ENCODE results near the gene NFIB. TPM values are rescaled to one million over a fixed set of nuclear protein-coding genes. Genes with fewer than 3 reads are reported as not detected.

Gene NFIB
- total and polyA plus RNA-seq, 2 donors (not counting 3 experiments of a cell fraction or from before 2014, with no cell fraction given) = 26.4 to 174 TPM

DNA sequence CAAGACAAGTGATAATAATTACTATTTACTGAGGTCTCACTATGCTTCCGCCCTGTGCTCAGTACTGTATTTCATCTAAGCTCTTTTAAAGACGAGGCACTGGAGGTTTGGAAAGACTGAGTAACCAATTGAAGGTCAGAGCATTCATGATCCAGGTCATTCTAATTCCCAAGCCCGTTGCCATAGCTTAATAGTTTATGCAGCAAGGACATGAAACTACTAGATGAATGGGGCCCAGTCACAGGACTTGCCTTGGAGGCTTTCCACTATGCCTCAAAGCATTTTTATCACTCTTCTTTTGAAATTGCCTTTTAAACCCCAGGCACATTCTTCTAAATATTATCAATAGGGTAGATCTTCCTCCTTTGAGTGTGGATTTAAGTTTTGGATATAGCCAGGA, 17.2 kb upstream of the NFIB start:
- POLR2A ChIA-PET = no interaction called here
- dilution Hi-C loops (cut with MboI; ENCODE audit: extremely low pct_ligation_motif_present, low sequenced_read_pairs) = no loop called here

GRCh38 chr9:14327036-14327435, 13.1 kb upstream of the NFIB start:
- Histone ChIP-seq H3K4me3 (replicated peaks in 1 of 3; ENCODE audit: insufficient read depth in 1 of 3, low read depth in 1 of 3, low read length in 3 of 3) (no peak overlapping the region), H4K20me1 (replicated peaks; ENCODE audit: control insufficient read depth, extremely low read depth, insufficient read depth, low read length) (no peaks in the 10 kb centered on the region), H2AFZ (ENCODE audit: low read depth, low read length) (no peak overlapping the region), H3K9me1 (replicated peaks; ENCODE audit: control insufficient read depth, extremely low read depth, insufficient read depth, low read length) (no peaks in the 10 kb centered on the region), H3K4me2 (ENCODE audit: insufficient read depth, low read length) (peak overlapping the region; percentile 34), H3K9me3 (replicated peaks; ENCODE audit: control insufficient read depth, insufficient read depth, low read length) (no peaks in the 10 kb centered on the region), H3K27me3 (ENCODE audit: control insufficient read depth in 2 of 2, insufficient read depth in 2 of 2, low read length in 2 of 2) (no peaks in the 10 kb centered on the region), H3K9ac (replicated peaks; ENCODE audit: extremely low read depth, insufficient read depth, low read length) (no peak overlapping the region), H3K79me2 (ENCODE audit: control insufficient read depth, insufficient read depth, low read length) (no peaks in the 10 kb centered on the region), H3K27ac (ENCODE audit: insufficient read depth, low read depth, low read length) (no peak overlapping the region), H3K4me1 (ENCODE audit: control insufficient read depth, extremely low read depth, insufficient read depth, low read length) (peaks cover 20% of the 10 kb centered on the region), H3K36me3 (ENCODE audit: control insufficient read depth in 2 of 2, extremely low read depth in 1 of 2, insufficient read depth in 2 of 2, low read length in 2 of 2) (no peaks in the 10 kb centered on the region)
- intact Hi-C loops (cut with micrococcal nuclease) = no loop called here
- FAIRE-seq (no peak), DNase-seq (ENCODE audit: low read depth, low spot score) (no peak)
- BruUV-seq (replicated peaks) = no TSS peak
- TF ChIP-seq GATA2 (IDR thresholded peaks at IDR 0.05; ENCODE audit: insufficient read depth, insufficient read length, low read depth, low read length) (no peak), POLR2AphosphoS5 (IDR thresholded peaks at IDR 0.05; ENCODE audit: insufficient read depth, low read depth, low read length) (no peak), JUN (IDR thresholded peaks at IDR 0.05; ENCODE audit: borderline replicate concordance, insufficient read depth, insufficient read length, low read depth) (no peak), MYC (IDR thresholded peaks at IDR 0.05; ENCODE audit: low read depth, low read length) (no peak), POLR2A (IDR thresholded peaks at IDR 0.05; ENCODE audit: low read depth, low read length) (no peak), FOS (IDR thresholded peaks at IDR 0.05; ENCODE audit: borderline replicate concordance, insufficient read depth, low read length) (no peak), EZH2 (IDR thresholded peaks at IDR 0.05; ENCODE audit: borderline replicate concordance, low read depth, low read length, severe bottlenecking) (no peak)
- TF ChIP-seq, protein P1, sequence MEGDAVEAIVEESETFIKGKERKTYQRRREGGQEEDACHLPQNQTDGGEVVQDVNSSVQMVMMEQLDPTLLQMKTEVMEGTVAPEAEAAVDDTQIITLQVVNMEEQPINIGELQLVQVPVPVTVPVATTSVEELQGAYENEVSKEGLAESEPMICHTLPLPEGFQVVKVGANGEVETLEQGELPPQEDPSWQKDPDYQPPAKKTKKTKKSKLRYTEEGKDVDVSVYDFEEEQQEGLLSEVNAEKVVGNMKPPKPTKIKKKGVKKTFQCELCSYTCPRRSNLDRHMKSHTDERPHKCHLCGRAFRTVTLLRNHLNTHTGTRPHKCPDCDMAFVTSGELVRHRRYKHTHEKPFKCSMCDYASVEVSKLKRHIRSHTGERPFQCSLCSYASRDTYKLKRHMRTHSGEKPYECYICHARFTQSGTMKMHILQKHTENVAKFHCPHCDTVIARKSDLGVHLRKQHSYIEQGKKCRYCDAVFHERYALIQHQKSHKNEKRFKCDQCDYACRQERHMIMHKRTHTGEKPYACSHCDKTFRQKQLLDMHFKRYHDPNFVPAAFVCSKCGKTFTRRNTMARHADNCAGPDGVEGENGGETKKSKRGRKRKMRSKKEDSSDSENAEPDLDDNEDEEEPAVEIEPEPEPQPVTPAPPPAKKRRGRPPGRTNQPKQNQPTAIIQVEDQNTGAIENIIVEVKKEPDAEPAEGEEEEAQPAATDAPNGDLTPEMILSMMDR (IDR thresholded peaks at IDR 0.05; ENCODE audit: extremely low read depth in 1 of 2, insufficient read depth in 1 of 2, low read depth in 1 of 2, low read length in 2 of 2) = no peak
- ChIA-PET POLR2A (interaction anchor here (0.6 kb wide), 1 partner anchor 741 kb away, joined by 3 read pairs; no protein-coding TSS in a partner anchor), CTCF (interaction anchor here (0.7 to 1.6 kb wide), 7 partner anchors 10 to 899 kb away, joined by 3 to 10 read pairs (median 4); no protein-coding TSS in a partner anchor)
- dilution Hi-C loops (cut with MboI; ENCODE audit: extremely low pct_ligation_motif_present, low sequenced_read_pairs) = no loop called here

More for the DNA sequence above, 17.2 kb upstream of the NFIB start:
- intact Hi-C loops (cut with micrococcal nuclease) = no loop called here
- no peaks in the 10 kb centered on the region for H3K27me3 ChIP-seq (ENCODE audit: control insufficient read depth in 2 of 2, insufficient read depth in 2 of 2, low read length in 2 of 2)
- TF ChIP-seq POLR2AphosphoS5 (IDR thresholded peaks at IDR 0.05; ENCODE audit: insufficient read depth, low read depth, low read length) = no peak
- TF ChIP-seq, protein P2, sequence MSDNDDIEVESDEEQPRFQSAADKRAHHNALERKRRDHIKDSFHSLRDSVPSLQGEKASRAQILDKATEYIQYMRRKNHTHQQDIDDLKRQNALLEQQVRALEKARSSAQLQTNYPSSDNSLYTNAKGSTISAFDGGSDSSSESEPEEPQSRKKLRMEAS (IDR thresholded peaks at IDR 0.05; ENCODE audit: insufficient read depth, insufficient read length) = no peak
- no peak for TF ChIP-seq POLR2A (IDR thresholded peaks at IDR 0.05; ENCODE audit: low read depth, low read length)
- H3K9me1 ChIP-seq (replicated peaks; ENCODE audit: control insufficient read depth, extremely low read depth, insufficient read depth, low read length) = no peaks in the 10 kb centered on the region
- DNase-seq (ENCODE audit: low read depth, low spot score) (no peak), FAIRE-seq (no peak)
- H4K20me1 ChIP-seq (replicated peaks; ENCODE audit: control insufficient read depth, extremely low read depth, insufficient read depth, low read length) = no peaks in the 10 kb centered on the region
- H3K4me2 ChIP-seq (ENCODE audit: insufficient read depth, low read length) = no peak overlapping the region
- no peaks in the 10 kb centered on the region for H3K79me2 ChIP-seq (ENCODE audit: control insufficient read depth, insufficient read depth, low read length)
- no peak overlapping the region for H3K27ac ChIP-seq (ENCODE audit: insufficient read depth, low read depth, low read length)
- no peaks in the 10 kb centered on the region for H3K9me3 ChIP-seq (replicated peaks; ENCODE audit: control insufficient read depth, insufficient read depth, low read length)
- H3K36me3 ChIP-seq (ENCODE audit: control insufficient read depth in 2 of 2, extremely low read depth in 1 of 2, insufficient read depth in 2 of 2, low read length in 2 of 2) = no peaks in the 10 kb centered on the region
- no peak overlapping the region for H2AFZ ChIP-seq (ENCODE audit: low read depth, low read length)
- no TSS peak for BruUV-seq (replicated peaks)
- CTCF ChIA-PET = no interaction called here
- H3K4me1 ChIP-seq (ENCODE audit: control insufficient read depth, extremely low read depth, insufficient read depth, low read length) = peaks cover 7% of the 10 kb centered on the region
- no peak overlapping the region for H3K9ac ChIP-seq (replicated peaks; ENCODE audit: extremely low read depth, insufficient read depth, low read length)
- H3K4me3 ChIP-seq (replicated peaks in 1 of 3; ENCODE audit: insufficient read depth in 1 of 3, low read depth in 1 of 3, low read length in 3 of 3) = no peak overlapping the region

All from endothelial cell of umbilical vein (primary cell).